ENCODE data around the gene NCDN. TPM values are rescaled to one million over a fixed set of nuclear protein-coding genes. Genes with fewer than 3 reads are reported as not detected.

Gene NCDN
- total RNA-seq, 1 donor from 2014 or later = 38.3 TPM

DNA sequence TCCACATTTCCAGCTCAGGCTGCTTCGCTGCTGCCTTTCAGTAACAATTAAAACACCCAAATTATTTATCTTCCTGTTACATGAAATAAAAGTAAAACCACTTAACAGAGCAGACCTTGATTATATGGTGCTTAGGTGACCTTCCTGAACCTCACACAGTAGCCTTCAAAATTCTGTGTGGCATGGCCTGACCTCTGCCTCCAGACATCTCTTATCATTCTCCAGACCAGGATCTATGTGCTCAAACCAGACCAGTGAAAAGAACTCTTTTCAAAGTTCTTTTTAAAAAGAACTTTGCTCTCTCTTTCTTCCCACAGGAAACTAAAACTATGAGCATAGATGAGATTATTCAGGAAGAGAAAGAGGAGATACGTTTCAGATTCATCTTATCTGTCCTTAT is 38.2 kb upstream of the NCDN start:
- peaks cover 29% of the 10 kb centered on the region for H3K36me3 Mint-ChIP-seq (ENCODE audit: unreplicated experiment)
- H3K27me3 Mint-ChIP-seq (ENCODE audit: unreplicated experiment) = no peaks in the 10 kb centered on the region
- TF ChIP-seq, protein P1, sequence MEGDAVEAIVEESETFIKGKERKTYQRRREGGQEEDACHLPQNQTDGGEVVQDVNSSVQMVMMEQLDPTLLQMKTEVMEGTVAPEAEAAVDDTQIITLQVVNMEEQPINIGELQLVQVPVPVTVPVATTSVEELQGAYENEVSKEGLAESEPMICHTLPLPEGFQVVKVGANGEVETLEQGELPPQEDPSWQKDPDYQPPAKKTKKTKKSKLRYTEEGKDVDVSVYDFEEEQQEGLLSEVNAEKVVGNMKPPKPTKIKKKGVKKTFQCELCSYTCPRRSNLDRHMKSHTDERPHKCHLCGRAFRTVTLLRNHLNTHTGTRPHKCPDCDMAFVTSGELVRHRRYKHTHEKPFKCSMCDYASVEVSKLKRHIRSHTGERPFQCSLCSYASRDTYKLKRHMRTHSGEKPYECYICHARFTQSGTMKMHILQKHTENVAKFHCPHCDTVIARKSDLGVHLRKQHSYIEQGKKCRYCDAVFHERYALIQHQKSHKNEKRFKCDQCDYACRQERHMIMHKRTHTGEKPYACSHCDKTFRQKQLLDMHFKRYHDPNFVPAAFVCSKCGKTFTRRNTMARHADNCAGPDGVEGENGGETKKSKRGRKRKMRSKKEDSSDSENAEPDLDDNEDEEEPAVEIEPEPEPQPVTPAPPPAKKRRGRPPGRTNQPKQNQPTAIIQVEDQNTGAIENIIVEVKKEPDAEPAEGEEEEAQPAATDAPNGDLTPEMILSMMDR (IDR thresholded peaks at IDR 0.05) = no peak
- no peaks in the 10 kb centered on the region for H3K4me1 Mint-ChIP-seq (ENCODE audit: unreplicated experiment)
- H3K9me3 Mint-ChIP-seq (ENCODE audit: unreplicated experiment) = peaks cover 22% of the 10 kb centered on the region
- H3K4me3 Mint-ChIP-seq (ENCODE audit: unreplicated experiment) = no peak overlapping the region
- H3K27ac Mint-ChIP-seq (ENCODE audit: unreplicated experiment) = no peak overlapping the region
- DNase-seq (ENCODE audit: extremely low spot score, unreplicated experiment) = no peak

DNA sequence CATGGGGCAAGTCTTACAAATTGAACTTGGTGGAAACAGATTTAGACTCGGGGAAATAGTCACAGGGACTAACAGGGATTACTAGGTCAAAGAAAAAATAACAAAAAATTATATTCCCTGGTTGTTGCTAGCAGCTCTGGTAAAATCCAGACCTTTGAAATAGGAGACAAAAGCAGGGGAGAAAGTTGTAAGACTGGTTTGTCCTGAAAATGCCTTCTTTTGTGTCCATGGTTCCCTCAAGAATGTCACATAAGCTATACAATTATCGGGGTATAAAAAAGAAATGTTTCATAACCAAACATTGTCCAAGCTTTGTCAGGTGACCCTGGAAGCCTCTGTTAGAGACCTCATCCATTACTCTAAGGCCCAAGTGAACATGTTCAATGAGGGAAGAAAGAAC is 33.5 kb upstream of the NCDN start:
- no peak overlapping the region for H3K27ac Mint-ChIP-seq (ENCODE audit: unreplicated experiment)
- DNase-seq (ENCODE audit: extremely low spot score, unreplicated experiment) = no peak
- TF ChIP-seq, protein P1 (IDR thresholded peaks at IDR 0.05) = no peak
- no peaks in the 10 kb centered on the region for H3K4me1 Mint-ChIP-seq (ENCODE audit: unreplicated experiment)
- peaks cover 15% of the 10 kb centered on the region for H3K9me3 Mint-ChIP-seq (ENCODE audit: unreplicated experiment)
- no peak overlapping the region for H3K4me3 Mint-ChIP-seq (ENCODE audit: unreplicated experiment)
- H3K27me3 Mint-ChIP-seq (ENCODE audit: unreplicated experiment) = no peaks in the 10 kb centered on the region
- peaks cover 14% of the 10 kb centered on the region for H3K36me3 Mint-ChIP-seq (ENCODE audit: unreplicated experiment)

DNA sequence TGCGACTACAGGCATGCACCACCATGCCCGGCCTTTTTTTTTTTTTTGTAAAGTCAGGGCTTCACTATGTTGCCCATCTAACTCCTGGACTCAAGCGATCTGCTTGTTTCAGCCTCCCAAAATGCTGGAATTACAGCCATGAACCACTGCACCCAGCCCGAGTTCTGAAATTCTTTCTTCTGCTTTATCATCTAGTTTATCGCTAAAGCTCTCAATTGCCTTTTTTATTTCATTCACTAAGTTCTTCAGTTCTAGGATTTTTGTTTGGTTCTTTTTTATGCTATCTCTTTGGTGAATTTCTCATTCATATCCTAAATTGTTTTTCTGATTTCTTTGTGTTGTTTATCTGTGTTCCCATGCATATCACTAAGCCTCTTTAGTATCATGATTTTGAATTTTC is 27.4 kb upstream of the NCDN start:
- Mint-ChIP-seq H3K27ac (ENCODE audit: unreplicated experiment) (no peak overlapping the region), H3K4me3 (ENCODE audit: unreplicated experiment) (no peak overlapping the region), H3K9me3 (ENCODE audit: unreplicated experiment) (peaks cover 26% of the 10 kb centered on the region), H3K4me1 (ENCODE audit: unreplicated experiment) (peaks cover 9% of the 10 kb centered on the region), H3K36me3 (ENCODE audit: unreplicated experiment) (peaks cover 33% of the 10 kb centered on the region), H3K27me3 (ENCODE audit: unreplicated experiment) (no peaks in the 10 kb centered on the region)
- no peak for DNase-seq (ENCODE audit: extremely low spot score, unreplicated experiment)
- TF ChIP-seq, protein P1 (IDR thresholded peaks at IDR 0.05) = no peak

DNA sequence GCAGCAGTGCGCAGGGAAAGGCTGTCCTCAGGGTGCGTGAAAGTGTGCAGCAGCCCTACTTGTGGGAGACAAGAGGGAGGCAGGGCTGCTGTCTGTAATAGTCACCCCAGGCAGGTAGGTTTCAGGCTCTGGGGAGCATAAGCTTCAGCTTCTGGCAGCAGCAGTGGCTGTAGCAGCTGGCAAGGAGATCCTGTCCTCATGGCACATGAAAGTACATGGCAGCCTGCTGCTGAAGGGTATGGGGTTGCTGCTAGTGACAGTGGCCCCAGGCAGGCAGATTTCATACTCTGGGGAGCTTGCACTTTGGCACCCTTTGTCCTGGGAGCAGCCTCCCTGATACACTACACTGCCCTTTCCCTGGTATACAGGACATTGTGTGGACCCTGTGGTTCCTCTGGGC is 26.7 kb upstream of the NCDN start:
- Mint-ChIP-seq H3K9me3 (ENCODE audit: unreplicated experiment) (peaks cover 26% of the 10 kb centered on the region), H3K36me3 (ENCODE audit: unreplicated experiment) (peaks cover 33% of the 10 kb centered on the region)
- DNase-seq (ENCODE audit: extremely low spot score, unreplicated experiment) = no peak

DNA sequence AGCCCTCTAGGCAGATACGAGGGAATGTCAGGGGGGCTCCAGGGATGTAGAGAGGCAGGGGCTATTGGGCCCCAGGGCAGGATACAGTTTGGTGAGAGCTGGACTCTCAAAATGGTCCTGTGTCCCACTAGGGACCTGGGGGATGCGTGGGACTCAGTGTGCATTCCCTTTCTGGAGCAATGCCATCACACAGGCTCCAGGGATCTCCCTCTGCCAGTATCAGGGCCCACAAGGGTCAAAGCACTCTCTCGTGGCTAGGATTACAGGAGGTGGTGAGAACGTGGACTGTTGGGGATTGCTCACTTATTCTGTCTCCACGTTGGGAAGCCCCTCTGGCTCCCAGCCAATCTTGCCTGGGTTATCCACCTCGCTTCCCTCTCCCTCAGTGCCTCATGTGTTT is 26.2 kb upstream of the NCDN start:
- Mint-ChIP-seq H3K4me3 (ENCODE audit: unreplicated experiment) (no peak overlapping the region), H3K27me3 (ENCODE audit: unreplicated experiment) (no peaks in the 10 kb centered on the region), H3K36me3 (ENCODE audit: unreplicated experiment) (peaks cover 33% of the 10 kb centered on the region), H3K4me1 (ENCODE audit: unreplicated experiment) (peaks cover 12% of the 10 kb centered on the region), H3K27ac (ENCODE audit: unreplicated experiment) (no peak overlapping the region), H3K9me3 (ENCODE audit: unreplicated experiment) (peaks cover 26% of the 10 kb centered on the region)
- no peak for DNase-seq (ENCODE audit: extremely low spot score, unreplicated experiment)
- TF ChIP-seq, protein P1 (IDR thresholded peaks at IDR 0.05) = no peak

More for the DNA sequence above, 26.7 kb upstream of the NCDN start:
- no peak overlapping the region for H3K4me3 Mint-ChIP-seq (ENCODE audit: unreplicated experiment)
- no peaks in the 10 kb centered on the region for H3K27me3 Mint-ChIP-seq (ENCODE audit: unreplicated experiment)
- TF ChIP-seq, protein P1 (IDR thresholded peaks at IDR 0.05) = no peak
- H3K27ac Mint-ChIP-seq (ENCODE audit: unreplicated experiment) = no peak overlapping the region
- H3K4me1 Mint-ChIP-seq (ENCODE audit: unreplicated experiment) = peaks cover 12% of the 10 kb centered on the region

Measured in osteocyte (in vitro differentiated cells).